Stimulated activated CD8-positive, alpha-beta memory T cell treated with anti-CD3 and anti-CD28 coated beads, Interleukin-7, amount 100 ng/mL, for 48 hours (primary cell): Measurements from ENCODE around the gene PITHD1.
A peak's percentile ranks its signal among the peaks of the same experiment; 100 is the strongest.
"Not testable (repeated sequence)": the region's sequence is repeated elsewhere in the genome, so short reads cannot be mapped to it uniquely, and the experiment has no call there.

Experiments
- DNase-seq, 2 donors: peaks; one replicate each; pipeline ENCODE4 v3.0.0-alpha.2; 2020; ENCODE audit warnings: low read depth in 1 of 2; ENCODE audit errors: extremely low read depth in 1 of 2

The PITHD1 gene

GRCh38 chr1:23777979-23778814, at the start of gene PITHD1:
Gene PITHD1, plus strand, starts transcription at chr1:23778418. Its CDS starts 98 bp downstream, at chr1:23778516.
- DNase-seq: peak; percentile 56 to 71

- no peak for DNase-seq
Measured at GRCh38 chr1:23732363-23733224, 45.6 kb upstream of the PITHD1 start.

GRCh38 chr1:23733281-23733680, 44.9 kb upstream of the PITHD1 start:
- DNase-seq: not testable (repeated sequence)

- DNase-seq: peak in 1 of 2 donors; percentile 40
Measured at GRCh38 chr1:23736437-23737134, 41.6 kb upstream of the PITHD1 start.

- DNase-seq: no peak
Measured at GRCh38 chr1:23741609-23742008, 36.6 kb upstream of the PITHD1 start.

GRCh38 chr1:23742670-23743286, 35.4 kb upstream of the PITHD1 start:
- no peak for DNase-seq

GRCh38 chr1:23743287-23744152, 34.7 kb upstream of the PITHD1 start, which contains the start of gene ELOA:
Gene ELOA, plus strand, starts transcription at chr1:23743471. Its CDS starts 33 bp downstream, at chr1:23743504.
- DNase-seq: peak; percentile 65 to 67

GRCh38 chr1:23745515-23745914, 32.7 kb upstream of the PITHD1 start:
- no peak for DNase-seq

GRCh38 chr1:23748016-23748415, 30.2 kb upstream of the PITHD1 start:
- DNase-seq: no peak

GRCh38 chr1:23751050-23751814, 27.0 kb upstream of the PITHD1 start:
- DNase-seq: peak in 1 of 2 donors; percentile 17

GRCh38 chr1:23751815-23752200, 26.4 kb upstream of the PITHD1 start:
- DNase-seq: no peak

GRCh38 chr1:23752909-23753308, 25.3 kb upstream of the PITHD1 start:
- no peak for DNase-seq

- DNase-seq: no peak
Measured at GRCh38 chr1:23756676-23757075, 21.5 kb upstream of the PITHD1 start.

GRCh38 chr1:23757812-23758211, 20.4 kb upstream of the PITHD1 start:
- no peak for DNase-seq

- DNase-seq: no peak
Measured at GRCh38 chr1:23759277-23759676, 18.9 kb upstream of the PITHD1 start.

GRCh38 chr1:23763041-23763577, 15.1 kb upstream of the PITHD1 start:
- DNase-seq: no peak

GRCh38 chr1:23768733-23769132, 9.5 kb upstream of the PITHD1 start:
- no peak for DNase-seq

- peak; percentile 55 to 78 for DNase-seq
Measured at GRCh38 chr1:23772049-23772853, 6.0 kb upstream of the PITHD1 start.
